ENCODE data around the gene KIF12.

KIF12 gene

DNA sequence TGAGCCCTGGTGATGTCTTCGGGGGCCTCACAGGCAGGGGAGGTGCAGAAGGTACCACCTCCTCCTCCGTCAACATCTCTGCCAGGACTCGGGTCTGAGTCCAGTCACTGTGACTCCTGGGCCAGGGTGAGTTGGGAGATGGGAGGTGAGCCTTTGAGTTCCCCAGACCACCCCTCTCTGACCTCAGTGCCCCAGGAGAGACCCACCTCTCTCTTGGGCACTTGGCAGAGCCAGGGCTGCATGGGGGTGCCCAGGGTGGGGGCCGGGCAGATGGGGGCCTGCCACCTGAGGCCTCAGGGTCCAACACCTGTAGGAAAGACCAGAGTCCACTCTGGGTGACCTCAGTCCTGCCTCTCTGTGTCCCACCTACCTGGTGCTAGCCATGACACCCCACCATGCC is 6.8 kb downstream of the KIF12 start:
- no peak overlapping the region for H3K4me2 ChIP-seq (ENCODE audit: low read length)
- WGBS (ENCODE audit: extremely low coverage, insufficient coverage, low lambda C conversion rate): no CpG with 5 or more reads among the region's 4 CpGs

DNA sequence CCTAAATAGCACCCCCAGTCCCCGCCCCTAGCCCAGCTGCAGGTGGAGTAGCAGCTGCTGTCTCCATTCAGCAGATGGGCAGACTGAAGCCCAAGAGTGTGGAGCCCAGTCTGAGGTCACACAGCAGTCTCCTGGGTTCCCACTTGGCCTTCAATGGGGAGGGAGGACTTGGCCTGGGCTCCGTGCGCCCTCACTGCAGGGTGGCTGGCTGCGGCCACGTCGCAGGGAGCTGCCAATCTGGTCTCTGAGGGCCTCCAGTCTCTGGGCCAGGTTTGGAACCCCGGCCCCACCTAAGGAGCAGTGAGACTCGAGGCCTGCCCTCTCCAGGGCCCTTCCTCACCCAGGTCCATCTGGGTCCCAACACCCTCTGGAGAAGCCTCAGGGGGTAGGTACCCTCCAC is 7.4 kb downstream of the KIF12 start:
- H3K56ac ChIP-seq (ENCODE audit: low read length): no peak overlapping the region
- no peak overlapping the region for H3K4me3 ChIP-seq (ENCODE audit: low read length)
- DNase-seq: no peak
- no peak overlapping the region for H3K27ac ChIP-seq (ENCODE audit: low read depth, low read length)
- H3K9ac ChIP-seq (ENCODE audit: low read length): no peak overlapping the region
- H3K79me1 ChIP-seq (ENCODE audit: low read length): no peaks in the 10 kb centered on the region
- H3K36me3 ChIP-seq (ENCODE audit: control insufficient read depth, insufficient read depth, low read length): no peaks in the 10 kb centered on the region
- no CpG with 5 or more reads among the region's 8 CpGs for WGBS (ENCODE audit: extremely low coverage, insufficient coverage, low lambda C conversion rate)
- no peaks in the 10 kb centered on the region for H3K79me2 ChIP-seq (ENCODE audit: control insufficient read depth, insufficient read depth, low read length)
- H2BK120ac ChIP-seq (ENCODE audit: low read depth, low read length): no peak overlapping the region
- no peak overlapping the region for H2AK5ac ChIP-seq (ENCODE audit: low read length)
- no peaks in the 10 kb centered on the region for H3K4me1 ChIP-seq (ENCODE audit: control insufficient read depth, low read depth, low read length)
- no peak overlapping the region for H2BK5ac ChIP-seq (ENCODE audit: low read length)
- no peak overlapping the region for H4K5ac ChIP-seq (ENCODE audit: low read length)
- no peak overlapping the region for H3K23ac ChIP-seq (ENCODE audit: low read length)
- no peak overlapping the region for H2BK15ac ChIP-seq (replicated peaks; ENCODE audit: low read depth)
- H3K18ac ChIP-seq (ENCODE audit: low read length): no peak overlapping the region
- H3K27me3 ChIP-seq (ENCODE audit: insufficient read depth, low read length, poor library complexity): no peaks in the 10 kb centered on the region
- no peak overlapping the region for H3K4me2 ChIP-seq (ENCODE audit: low read length)
- no peak overlapping the region for H3K4ac ChIP-seq (ENCODE audit: low read depth, low read length)
- H4K8ac ChIP-seq (ENCODE audit: low read depth, low read length): no peak overlapping the region

More for the DNA sequence above, 6.8 kb downstream of the KIF12 start:
- H3K56ac ChIP-seq (ENCODE audit: low read length): no peak overlapping the region
- H2BK15ac ChIP-seq (replicated peaks; ENCODE audit: low read depth): no peak overlapping the region
- no peaks in the 10 kb centered on the region for H3K4me1 ChIP-seq (ENCODE audit: control insufficient read depth, low read depth, low read length)
- no peak overlapping the region for H4K8ac ChIP-seq (ENCODE audit: low read depth, low read length)
- H3K27me3 ChIP-seq (ENCODE audit: insufficient read depth, low read length, poor library complexity): no peaks in the 10 kb centered on the region
- no peak overlapping the region for H2BK120ac ChIP-seq (ENCODE audit: low read depth, low read length)
- H3K9ac ChIP-seq (ENCODE audit: low read length): no peak overlapping the region
- no peaks in the 10 kb centered on the region for H3K79me2 ChIP-seq (ENCODE audit: control insufficient read depth, insufficient read depth, low read length)
- no peak overlapping the region for H3K23ac ChIP-seq (ENCODE audit: low read length)
- no peaks in the 10 kb centered on the region for H3K79me1 ChIP-seq (ENCODE audit: low read length)
- no peak overlapping the region for H4K5ac ChIP-seq (ENCODE audit: low read length)
- H3K27ac ChIP-seq (ENCODE audit: low read depth, low read length): no peak overlapping the region
- no peak overlapping the region for H3K4me3 ChIP-seq (ENCODE audit: low read length)
- no peaks in the 10 kb centered on the region for H3K36me3 ChIP-seq (ENCODE audit: control insufficient read depth, insufficient read depth, low read length)
- H3K18ac ChIP-seq (ENCODE audit: low read length): no peak overlapping the region
- no peak overlapping the region for H3K4ac ChIP-seq (ENCODE audit: low read depth, low read length)
- H2BK5ac ChIP-seq (ENCODE audit: low read length): no peak overlapping the region
- no peak overlapping the region for H2AK5ac ChIP-seq (ENCODE audit: low read length)
- DNase-seq: no peak

DNA sequence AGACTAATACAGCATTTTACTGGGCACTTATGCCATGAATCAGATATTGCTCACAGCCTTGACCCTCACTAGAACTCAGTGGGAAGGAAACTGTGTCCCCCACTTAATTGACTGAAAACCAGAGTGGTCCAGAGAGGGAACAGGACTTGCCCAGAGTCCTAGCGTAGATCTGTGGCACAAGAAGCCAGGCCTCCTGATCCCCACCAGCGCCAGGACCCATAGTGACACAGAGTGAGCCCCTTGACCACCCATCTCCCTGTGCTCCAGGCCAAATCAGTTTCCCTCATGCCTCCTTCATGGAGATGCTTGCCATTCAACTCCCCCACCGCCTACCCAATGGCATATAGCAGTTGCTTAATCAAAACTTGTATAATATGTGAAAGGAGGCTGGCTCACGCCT is 8.3 kb downstream of the KIF12 start:
- no peak for DNase-seq

DNA sequence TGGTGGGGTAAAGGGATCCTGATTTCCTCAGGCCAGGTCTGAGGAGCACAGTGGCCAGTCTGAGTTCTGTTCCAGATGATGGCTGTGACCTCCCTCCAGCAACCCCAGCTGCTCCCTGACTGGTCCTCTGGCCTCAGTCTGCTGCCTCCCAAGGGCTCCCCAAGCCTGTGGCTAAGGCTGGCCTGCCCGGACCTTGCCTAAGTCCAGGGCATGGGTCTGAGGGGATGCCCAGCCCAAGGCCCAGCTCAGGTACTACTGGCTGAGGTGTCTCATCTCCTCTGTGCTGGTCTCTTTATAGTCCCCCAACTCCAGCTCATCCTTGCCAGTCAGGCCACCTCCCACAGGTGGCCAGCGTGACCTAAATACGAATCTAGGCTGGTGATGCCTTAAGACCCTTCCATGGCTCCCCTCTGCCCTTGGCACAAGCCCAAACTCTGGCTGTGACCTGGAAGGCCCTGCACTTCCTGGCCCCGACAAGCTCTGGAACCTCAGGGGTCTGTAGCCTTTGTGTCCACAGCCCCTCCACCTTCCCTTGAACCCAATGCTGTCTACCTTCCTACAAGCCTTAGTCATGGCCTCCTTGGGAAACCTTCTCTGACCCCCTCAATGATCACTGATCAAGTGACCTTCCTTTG is 9.8 kb downstream of the KIF12 start:
- Histone ChIP-seq H3K27me3 (ENCODE audit: insufficient read depth, low read length, poor library complexity) (no peaks in the 10 kb centered on the region), H3K4ac (ENCODE audit: low read depth, low read length) (no peak overlapping the region), H3K4me3 (ENCODE audit: low read length) (no peak overlapping the region), H3K23ac (ENCODE audit: low read length) (no peak overlapping the region), H3K36me3 (ENCODE audit: control insufficient read depth, insufficient read depth, low read length) (no peaks in the 10 kb centered on the region), H3K9ac (ENCODE audit: low read length) (no peak overlapping the region), H2BK15ac (replicated peaks; ENCODE audit: low read depth) (no peak overlapping the region), H2BK5ac (ENCODE audit: low read length) (no peak overlapping the region), H2BK120ac (ENCODE audit: low read depth, low read length) (no peak overlapping the region), H3K4me1 (ENCODE audit: control insufficient read depth, low read depth, low read length) (no peaks in the 10 kb centered on the region), H3K27ac (ENCODE audit: low read depth, low read length) (no peak overlapping the region), H3K18ac (ENCODE audit: low read length) (no peak overlapping the region), H4K8ac (ENCODE audit: low read depth, low read length) (no peak overlapping the region), H3K4me2 (ENCODE audit: low read length) (no peak overlapping the region), H3K56ac (ENCODE audit: low read length) (no peak overlapping the region), H4K5ac (ENCODE audit: low read length) (no peak overlapping the region), H3K79me1 (ENCODE audit: low read length) (no peaks in the 10 kb centered on the region), H3K79me2 (ENCODE audit: control insufficient read depth, insufficient read depth, low read length) (no peaks in the 10 kb centered on the region), H2AK5ac (ENCODE audit: low read length) (no peak overlapping the region)
- WGBS (ENCODE audit: extremely low coverage, insufficient coverage, low lambda C conversion rate): no CpG with 5 or more reads among the region's 4 CpGs
- no peak for DNase-seq

More for the DNA sequence above, 8.3 kb downstream of the KIF12 start:
- Histone ChIP-seq H3K23ac (ENCODE audit: low read length) (no peak overlapping the region), H2AK5ac (ENCODE audit: low read length) (no peak overlapping the region), H3K36me3 (ENCODE audit: control insufficient read depth, insufficient read depth, low read length) (no peaks in the 10 kb centered on the region), H2BK5ac (ENCODE audit: low read length) (no peak overlapping the region), H3K4ac (ENCODE audit: low read depth, low read length) (no peak overlapping the region), H3K27me3 (ENCODE audit: insufficient read depth, low read length, poor library complexity) (no peaks in the 10 kb centered on the region), H3K4me2 (ENCODE audit: low read length) (no peak overlapping the region), H3K56ac (ENCODE audit: low read length) (no peak overlapping the region), H3K27ac (ENCODE audit: low read depth, low read length) (no peak overlapping the region), H3K4me1 (ENCODE audit: control insufficient read depth, low read depth, low read length) (no peaks in the 10 kb centered on the region), H4K5ac (ENCODE audit: low read length) (no peak overlapping the region), H3K18ac (ENCODE audit: low read length) (no peak overlapping the region), H4K8ac (ENCODE audit: low read depth, low read length) (no peak overlapping the region), H3K4me3 (ENCODE audit: low read length) (no peak overlapping the region), H2BK15ac (replicated peaks; ENCODE audit: low read depth) (no peak overlapping the region), H2BK120ac (ENCODE audit: low read depth, low read length) (no peak overlapping the region), H3K9ac (ENCODE audit: low read length) (no peak overlapping the region), H3K79me2 (ENCODE audit: control insufficient read depth, insufficient read depth, low read length) (no peaks in the 10 kb centered on the region), H3K79me1 (ENCODE audit: low read length) (no peaks in the 10 kb centered on the region)
- no CpG with 5 or more reads among the region's 4 CpGs for WGBS (ENCODE audit: extremely low coverage, insufficient coverage, low lambda C conversion rate)

DNA sequence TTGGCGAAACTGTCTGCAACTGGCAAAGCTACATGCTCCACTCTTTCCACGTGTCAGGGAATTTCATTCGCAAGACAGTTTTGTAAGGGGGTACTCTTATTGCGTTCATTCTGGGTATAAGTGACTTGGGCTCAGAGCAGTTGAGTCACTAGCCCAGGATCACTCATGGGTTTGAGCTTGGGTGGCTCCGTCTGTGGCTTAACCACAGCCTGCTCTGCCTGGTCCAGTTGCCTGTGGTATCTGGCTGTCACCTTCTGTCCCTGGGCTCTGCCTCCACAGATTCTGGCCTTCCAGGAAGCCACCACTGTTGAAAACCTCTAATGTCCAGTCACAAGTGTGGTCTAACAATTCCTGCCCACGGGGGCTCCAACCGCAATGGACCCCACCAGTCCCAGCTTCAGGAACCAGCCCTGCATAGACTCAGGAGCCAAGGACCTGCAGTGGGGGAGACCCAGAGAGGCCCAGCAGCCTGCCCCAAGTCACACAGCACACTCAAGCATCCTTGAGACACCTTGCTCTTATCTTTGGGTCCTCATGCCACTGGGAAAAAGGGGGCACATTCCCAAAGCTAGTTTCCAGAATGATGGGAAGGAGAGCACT is 10.4 kb downstream of the KIF12 start:
- Histone ChIP-seq H3K56ac (ENCODE audit: low read length) (no peak overlapping the region), H3K23ac (ENCODE audit: low read length) (no peak overlapping the region), H3K4me1 (ENCODE audit: control insufficient read depth, low read depth, low read length) (no peaks in the 10 kb centered on the region), H2BK5ac (ENCODE audit: low read length) (no peak overlapping the region), H3K36me3 (ENCODE audit: control insufficient read depth, insufficient read depth, low read length) (no peaks in the 10 kb centered on the region), H3K4me2 (ENCODE audit: low read length) (no peak overlapping the region), H3K27ac (ENCODE audit: low read depth, low read length) (no peak overlapping the region), H3K18ac (ENCODE audit: low read length) (no peak overlapping the region), H4K8ac (ENCODE audit: low read depth, low read length) (no peak overlapping the region), H3K79me2 (ENCODE audit: control insufficient read depth, insufficient read depth, low read length) (no peaks in the 10 kb centered on the region), H2BK120ac (ENCODE audit: low read depth, low read length) (no peak overlapping the region), H2BK15ac (replicated peaks; ENCODE audit: low read depth) (no peak overlapping the region), H4K5ac (ENCODE audit: low read length) (no peak overlapping the region), H3K4me3 (ENCODE audit: low read length) (no peak overlapping the region), H3K9ac (ENCODE audit: low read length) (no peak overlapping the region), H3K79me1 (ENCODE audit: low read length) (no peaks in the 10 kb centered on the region), H2AK5ac (ENCODE audit: low read length) (no peak overlapping the region), H3K4ac (ENCODE audit: low read depth, low read length) (no peak overlapping the region), H3K27me3 (ENCODE audit: insufficient read depth, low read length, poor library complexity) (no peaks in the 10 kb centered on the region)
- WGBS (ENCODE audit: extremely low coverage, insufficient coverage, low lambda C conversion rate): no CpG with 5 or more reads among the region's 7 CpGs
- no peak for DNase-seq

DNA sequence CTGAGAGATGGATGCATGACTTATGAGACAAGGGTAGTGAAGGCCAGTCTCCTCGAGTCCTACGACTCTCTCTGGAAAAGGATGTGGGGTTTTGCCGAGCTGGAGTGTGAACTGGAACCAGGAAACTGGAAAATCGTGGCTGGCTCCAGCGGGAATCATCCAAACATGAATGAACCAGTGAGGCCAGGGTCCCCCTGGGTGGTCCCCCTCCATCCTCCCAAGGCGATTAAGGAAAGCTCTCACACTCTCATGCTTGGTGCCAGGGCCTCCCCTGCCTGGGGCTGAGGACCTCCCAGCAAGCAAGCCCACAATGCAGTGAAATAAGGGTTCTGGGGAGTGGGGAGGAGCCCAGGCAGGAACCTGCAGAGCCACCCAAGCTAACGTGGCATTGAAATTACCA is 11.4 kb downstream of the KIF12 start:
- Histone ChIP-seq H3K4ac (ENCODE audit: low read depth, low read length) (no peak overlapping the region), H2AK5ac (ENCODE audit: low read length) (no peak overlapping the region), H3K79me1 (ENCODE audit: low read length) (no peaks in the 10 kb centered on the region), H3K27ac (ENCODE audit: low read depth, low read length) (no peak overlapping the region), H3K18ac (ENCODE audit: low read length) (no peak overlapping the region), H3K27me3 (ENCODE audit: insufficient read depth, low read length, poor library complexity) (no peaks in the 10 kb centered on the region), H3K9ac (ENCODE audit: low read length) (no peak overlapping the region), H3K79me2 (ENCODE audit: control insufficient read depth, insufficient read depth, low read length) (no peaks in the 10 kb centered on the region), H3K4me2 (ENCODE audit: low read length) (no peak overlapping the region), H2BK15ac (replicated peaks; ENCODE audit: low read depth) (no peak overlapping the region), H3K23ac (ENCODE audit: low read length) (no peak overlapping the region), H3K4me1 (ENCODE audit: control insufficient read depth, low read depth, low read length) (no peaks in the 10 kb centered on the region), H2BK5ac (ENCODE audit: low read length) (no peak overlapping the region), H3K4me3 (ENCODE audit: low read length) (no peak overlapping the region), H4K8ac (ENCODE audit: low read depth, low read length) (no peak overlapping the region), H2BK120ac (ENCODE audit: low read depth, low read length) (no peak overlapping the region), H3K56ac (ENCODE audit: low read length) (no peak overlapping the region), H3K36me3 (ENCODE audit: control insufficient read depth, insufficient read depth, low read length) (no peaks in the 10 kb centered on the region), H4K5ac (ENCODE audit: low read length) (no peak overlapping the region)
- no CpG with 5 or more reads among the region's 7 CpGs for WGBS (ENCODE audit: extremely low coverage, insufficient coverage, low lambda C conversion rate)
- DNase-seq: no peak

Measured in mesendoderm (in vitro differentiated cells).